Measurements from ENCODE around the gene TMEM9.

Gene TMEM9

GRCh38 chr1:201115390-201115937 is 38.8 kb downstream of the TMEM9 start:
- H3K4me3 ChIP-seq (ENCODE audit: low read depth, low read length) = no peak overlapping the region
- no peak for DNase-seq (ENCODE audit: low read depth)
- TF ChIP-seq CTCF (IDR thresholded peaks at IDR 0.05; ENCODE audit: insufficient read depth, low read depth, low read length, missing control alignments) = no peak

GRCh38 chr1:201114245-201115131 is 39.8 kb downstream of the TMEM9 start:
- peak overlapping the region; percentile 40 for H3K4me3 ChIP-seq (ENCODE audit: low read depth, low read length)
- peak; percentile 81 for TF ChIP-seq CTCF (IDR thresholded peaks at IDR 0.05; ENCODE audit: insufficient read depth, low read depth, low read length, missing control alignments)
- DNase-seq (ENCODE audit: low read depth) = peak; percentile 76

GRCh38 chr1:201113451-201114244 is 40.6 kb downstream of the TMEM9 start:
- DNase-seq (ENCODE audit: low read depth) = no peak
- no peak overlapping the region for H3K4me3 ChIP-seq (ENCODE audit: low read depth, low read length)
- TF ChIP-seq CTCF (IDR thresholded peaks at IDR 0.05; ENCODE audit: insufficient read depth, low read depth, low read length, missing control alignments) = no peak

- no peak for DNase-seq (ENCODE audit: low read depth)
- H3K4me3 ChIP-seq (ENCODE audit: low read depth, low read length) = no peak overlapping the region
- no peak for TF ChIP-seq CTCF (IDR thresholded peaks at IDR 0.05; ENCODE audit: insufficient read depth, low read depth, low read length, missing control alignments)
Measured at GRCh38 chr1:201112926-201113325, 41.3 kb downstream of the TMEM9 start.

- no peak within 1 kb of the TSS for H3K4me3 ChIP-seq (ENCODE audit: low read depth, low read length)
- TF ChIP-seq CTCF (IDR thresholded peaks at IDR 0.05; ENCODE audit: insufficient read depth, low read depth, low read length, missing control alignments) = no peak
- DNase-seq (ENCODE audit: low read depth) = no peak
Measured at GRCh38 chr1:201112173-201112731, 42.0 kb downstream of the TMEM9 start, which contains the start of gene CACNA1S. Gene CACNA1S (minus strand): TSS chr1:201112426. CDS start chr1:201112339, 87 bp downstream.

GRCh38 chr1:201111672-201112071 is 42.6 kb downstream of the TMEM9 start:
- TF ChIP-seq CTCF (IDR thresholded peaks at IDR 0.05; ENCODE audit: insufficient read depth, low read depth, low read length, missing control alignments) = no peak
- no peak for DNase-seq (ENCODE audit: low read depth)
- H3K4me3 ChIP-seq (ENCODE audit: low read depth, low read length) = no peak overlapping the region

Data from GM12865 (cell line).